SIG-M5 treated with dmso at 0.1 percent for 504 hours (cell line): ENCODE measurements around the gene NUDT13.
A peak's percentile ranks its signal among the peaks of the same experiment; 100 is the strongest.

Experiments
- DNase-seq: peaks from one replicate; lab custom pipeline; 2025; ENCODE audit not compliant: unreplicated experiment; lab: John Stamatoyannopoulos, UW

NUDT13 gene

GRCh38 chr10:73110345-73110849 is at the start of gene NUDT13:
NUDT13 (plus strand) TSS chr10:73110455; CDS start chr10:73114366, 3,911 bp downstream.
- peak; percentile 91 for DNase-seq

GRCh38 chr10:73060738-73061635 is 49.3 kb upstream of the NUDT13 start:
- DNase-seq = no peak

- DNase-seq = no peak
These were observed 48.5 kb upstream of the NUDT13 start for GRCh38 chr10:73061743-73062142.

GRCh38 chr10:73065441-73065840 is 44.8 kb upstream of the NUDT13 start:
- DNase-seq = no peak

GRCh38 chr10:73073627-73074026 is 36.6 kb upstream of the NUDT13 start:
- no peak for DNase-seq

GRCh38 chr10:73075829-73076228 is 34.4 kb upstream of the NUDT13 start:
- DNase-seq = no peak

GRCh38 chr10:73076360-73077183 is 33.7 kb upstream of the NUDT13 start:
- DNase-seq = no peak

GRCh38 chr10:73079779-73080541 is 30.3 kb upstream of the NUDT13 start:
- no peak for DNase-seq

- DNase-seq = no peak
These were observed 27.0 kb upstream of the NUDT13 start for GRCh38 chr10:73083221-73083620.

GRCh38 chr10:73084209-73084608 is 26.0 kb upstream of the NUDT13 start:
- DNase-seq = no peak

- DNase-seq = peak; percentile 22
These were observed 23.4 kb upstream of the NUDT13 start for GRCh38 chr10:73086816-73087215.

- no peak for DNase-seq
These were observed 22.0 kb upstream of the NUDT13 start for GRCh38 chr10:73088304-73088703.

- DNase-seq = no peak
These were observed 17.4 kb upstream of the NUDT13 start for GRCh38 chr10:73092830-73093229.

- no peak for DNase-seq
These were observed 16.1 kb upstream of the NUDT13 start for GRCh38 chr10:73093922-73094850.

GRCh38 chr10:73094986-73095480 is 15.2 kb upstream of the NUDT13 start:
- no peak for DNase-seq

GRCh38 chr10:73095481-73096021 is 14.7 kb upstream of the NUDT13 start:
- DNase-seq = peak; percentile 49

GRCh38 chr10:73096041-73096448 is 14.2 kb upstream of the NUDT13 start:
- DNase-seq = peak; percentile 44

- peak; percentile 93 for DNase-seq
These were observed 13.6 kb upstream of the NUDT13 start, which contains the start of gene P4HA1 for GRCh38 chr10:73096449-73097304. P4HA1 (minus strand) TSS chr10:73096866; CDS start chr10:73074883, 21,983 bp downstream.
